AG10803 (cell line): ENCODE results near the gene BCAS3.

Experiments used
- DNase-seq: peaks from one replicate; pipeline ENCODE4 v3.0.0; 2010; ENCODE audit warnings: low read depth
- H3K4me3 ChIP-seq: 2 replicates; pipeline ENCODE4 v1.5.1; 2011; ENCODE audit warnings: mild to moderate bottlenecking, low read length, control low read depth
- TF ChIP-seq, protein P1 (sequence below): conservative IDR thresholded peaks from 2 replicates; pipeline ENCODE4 v1.5.1; 2011; ENCODE audit warnings: mild to moderate bottlenecking, low read length, control low read depth, inconsistent platforms

The BCAS3 gene

DNA sequence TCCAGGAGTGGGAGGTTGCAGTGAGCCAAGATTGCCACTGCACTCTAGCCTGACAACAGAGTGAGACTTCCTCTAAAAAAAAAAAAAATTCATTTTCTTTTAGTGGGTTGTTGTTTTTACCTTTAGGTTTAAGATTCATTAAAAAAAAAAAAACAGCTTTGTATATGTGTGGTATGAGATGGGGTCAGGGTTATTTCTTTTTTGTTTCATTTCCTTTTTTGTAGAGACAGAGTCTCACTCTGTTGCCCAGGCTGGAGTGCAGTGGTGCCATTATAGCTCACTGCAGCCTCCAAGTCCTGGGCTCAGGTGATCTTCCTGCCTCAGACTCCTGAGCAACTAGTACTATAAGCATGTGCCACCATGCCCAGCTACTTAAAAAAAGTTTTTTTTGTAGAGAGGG lies 47.0 kb downstream of the BCAS3 start:
- DNase-seq = no peak
- no peak overlapping the region for H3K4me3 ChIP-seq
- TF ChIP-seq, protein P1, sequence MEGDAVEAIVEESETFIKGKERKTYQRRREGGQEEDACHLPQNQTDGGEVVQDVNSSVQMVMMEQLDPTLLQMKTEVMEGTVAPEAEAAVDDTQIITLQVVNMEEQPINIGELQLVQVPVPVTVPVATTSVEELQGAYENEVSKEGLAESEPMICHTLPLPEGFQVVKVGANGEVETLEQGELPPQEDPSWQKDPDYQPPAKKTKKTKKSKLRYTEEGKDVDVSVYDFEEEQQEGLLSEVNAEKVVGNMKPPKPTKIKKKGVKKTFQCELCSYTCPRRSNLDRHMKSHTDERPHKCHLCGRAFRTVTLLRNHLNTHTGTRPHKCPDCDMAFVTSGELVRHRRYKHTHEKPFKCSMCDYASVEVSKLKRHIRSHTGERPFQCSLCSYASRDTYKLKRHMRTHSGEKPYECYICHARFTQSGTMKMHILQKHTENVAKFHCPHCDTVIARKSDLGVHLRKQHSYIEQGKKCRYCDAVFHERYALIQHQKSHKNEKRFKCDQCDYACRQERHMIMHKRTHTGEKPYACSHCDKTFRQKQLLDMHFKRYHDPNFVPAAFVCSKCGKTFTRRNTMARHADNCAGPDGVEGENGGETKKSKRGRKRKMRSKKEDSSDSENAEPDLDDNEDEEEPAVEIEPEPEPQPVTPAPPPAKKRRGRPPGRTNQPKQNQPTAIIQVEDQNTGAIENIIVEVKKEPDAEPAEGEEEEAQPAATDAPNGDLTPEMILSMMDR = no peak

DNA sequence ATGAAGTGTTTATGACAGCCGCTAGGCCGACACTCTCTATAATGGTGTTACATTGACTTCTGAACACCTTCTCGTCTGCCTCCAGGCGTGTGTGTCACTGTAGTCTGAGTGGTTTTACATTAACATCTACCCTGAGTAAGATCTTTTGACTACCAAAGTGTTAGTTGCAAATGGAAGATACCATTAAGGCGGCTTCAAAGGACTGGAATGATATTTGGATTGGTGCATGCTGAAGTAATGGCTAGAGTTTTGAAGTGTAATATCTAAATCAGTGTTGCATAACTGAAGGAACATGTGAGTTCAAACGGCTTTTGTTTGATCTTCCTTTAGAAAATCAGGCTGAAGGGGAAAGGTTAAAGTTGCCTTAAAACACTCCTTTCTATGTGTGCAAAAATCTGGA lies 52.2 kb downstream of the BCAS3 start:
- no peak overlapping the region for H3K4me3 ChIP-seq
- no peak for DNase-seq
- TF ChIP-seq, protein P1 = no peak

DNA sequence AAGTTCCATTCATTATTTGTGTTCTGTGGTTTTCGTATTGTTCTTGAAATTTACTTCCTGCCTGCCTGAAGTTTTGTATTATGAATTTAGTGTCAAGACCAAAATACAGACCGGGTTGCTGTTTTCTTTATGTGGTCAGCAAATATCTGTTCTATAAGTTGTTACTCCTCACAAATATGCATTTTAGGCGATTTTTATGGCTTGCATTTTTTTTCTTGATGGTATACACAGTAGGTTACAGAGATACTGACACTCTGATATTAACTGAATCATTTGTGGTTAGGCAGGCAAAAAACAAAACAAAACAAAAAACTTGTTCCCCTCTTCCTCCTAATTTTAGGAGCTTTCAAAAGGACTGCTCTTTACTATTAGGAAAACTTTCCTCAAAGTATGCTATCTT lies 52.6 kb downstream of the BCAS3 start:
- H3K4me3 ChIP-seq = no peak overlapping the region
- no peak for DNase-seq
- TF ChIP-seq, protein P1 = no peak

GRCh38 chr17:60738287-60738686 lies 60.6 kb downstream of the BCAS3 start:
- TF ChIP-seq, protein P1 = no peak
- no peak for DNase-seq

DNA sequence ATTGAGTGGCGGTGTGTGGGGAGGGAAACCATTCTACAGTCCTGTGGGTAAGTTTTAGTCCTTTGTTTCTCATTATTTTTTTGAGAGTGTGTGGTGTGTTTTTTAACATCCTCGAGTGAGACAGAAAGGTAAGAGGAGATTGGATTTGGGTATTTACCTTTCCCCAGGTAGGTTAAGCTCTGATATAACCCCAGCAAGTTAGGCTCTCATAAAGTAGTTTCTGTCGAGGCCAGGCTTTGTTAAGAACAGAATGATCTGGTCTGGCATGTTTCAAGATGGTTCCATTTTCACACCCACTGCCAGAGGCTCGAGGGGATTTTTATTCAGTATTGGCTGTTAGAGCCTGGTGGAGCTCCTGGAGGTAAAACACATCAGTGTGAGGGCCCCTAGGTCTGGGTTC lies 62.9 kb downstream of the BCAS3 start:
- TF ChIP-seq, protein P1 = no peak
- no peak overlapping the region for H3K4me3 ChIP-seq
- DNase-seq = no peak

More at GRCh38 chr17:60738287-60738686, 60.6 kb downstream of the BCAS3 start:
- no peak overlapping the region for H3K4me3 ChIP-seq

- no peak for DNase-seq
- TF ChIP-seq, protein P1 = no peak
- no peak overlapping the region for H3K4me3 ChIP-seq
Observed at GRCh38 chr17:60741031-60741430, 63.4 kb downstream of the BCAS3 start.

DNA sequence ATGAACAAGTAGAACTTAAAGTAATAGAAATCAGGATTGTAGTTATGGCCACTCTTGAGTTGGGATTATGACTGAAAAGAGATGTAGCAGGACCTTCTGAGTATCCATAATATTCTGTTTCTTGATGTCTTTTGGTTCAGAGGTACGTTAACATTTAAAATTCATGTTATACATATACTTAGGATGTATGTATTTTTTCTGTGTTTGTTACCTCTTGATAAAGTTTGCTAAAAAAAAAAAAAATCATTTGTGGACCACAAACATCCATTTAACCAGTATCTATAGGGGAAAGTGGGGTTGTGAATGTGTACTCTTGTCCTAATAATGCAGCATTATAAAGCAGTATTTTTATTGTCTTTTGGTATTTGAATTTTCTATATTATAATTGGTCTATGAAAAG lies 65.6 kb downstream of the BCAS3 start:
- H3K4me3 ChIP-seq = no peak overlapping the region
- TF ChIP-seq, protein P1 = no peak
- no peak for DNase-seq
